SU-DHL-6 (cell line): ENCODE measurements around the gene BANF1.

Source experiments
- H2AFZ ChIP-seq: fragments of 200-600 bp; sonication (generic); 2 replicates; pipeline ENCODE4 v1.6.1; 2014; ENCODE audit warnings: low read depth, mild to moderate bottlenecking, moderate library complexity, mixed read lengths, antibody characterized with exemption, low read length; ENCODE audit not compliant: severe bottlenecking
- H3F3A ChIP-seq: fragments of 200-600 bp; shearing (Covaris generic); 2 replicates; pipeline ENCODE4 v1.6.0; 2016; ENCODE audit warnings: antibody characterized with exemption, mild to moderate bottlenecking; ENCODE audit not compliant: insufficient read depth
- H3K27ac ChIP-seq: fragments of 200-600 bp; sonication (generic); 2 replicates; pipeline ENCODE4 v1.5.1; 2016; ENCODE audit warnings: low read depth, mild to moderate bottlenecking, low read length, moderate library complexity, mixed read lengths
- H3K27me3 ChIP-seq: fragments of 200-600 bp; sonication (generic), shearing (Covaris generic); 2 replicates; pipeline ENCODE4 v1.6.0; 2014; ENCODE audit warnings: mild to moderate bottlenecking, low read length
- H3K36me3 ChIP-seq: fragments of 200-600 bp; sonication (generic); 2 replicates; pipeline ENCODE4 v1.6.1; 2014; ENCODE audit warnings: mild to moderate bottlenecking, low read length, mixed read lengths
- H3K4me2 ChIP-seq: fragments of 300-600, 200-600 bp; shearing (Covaris generic), sonication (generic); 2 replicates; pipeline ENCODE4 v1.6.0; 2014; ENCODE audit warnings: low read length, low read depth, mild to moderate bottlenecking; ENCODE audit not compliant: poor library complexity, severe bottlenecking
- H3K4me3 ChIP-seq: fragments of 200-600 bp; sonication (generic); 2 replicates; pipeline ENCODE4 v1.5.1; 2014; ENCODE audit warnings: antibody characterized with exemption, low read length, mild to moderate bottlenecking, mixed read lengths; ENCODE audit not compliant: insufficient read depth, poor library complexity, severe bottlenecking
- H3K79me2 ChIP-seq: fragments of 200-600 bp; sonication (generic); 2 replicates; pipeline ENCODE4 v1.6.1; 2014; ENCODE audit warnings: mild to moderate bottlenecking, low read length, moderate library complexity; ENCODE audit not compliant: insufficient read depth
- H3K9ac ChIP-seq: fragments of 200-600 bp; sonication (generic); 2 replicates; pipeline ENCODE4 v1.7.0; 2014; ENCODE audit warnings: mild to moderate bottlenecking, low read length
- H3K9me2 ChIP-seq: fragments of 200-600 bp; sonication (generic); replicated peaks from 2 replicates; pipeline ENCODE4 v1.6.1; 2014; ENCODE audit warnings: low read length; ENCODE audit not compliant: insufficient read depth
- H3K9me3 ChIP-seq: fragments of 200-600 bp; sonication (generic); 2 replicates; pipeline ENCODE4 v1.6.1; 2014; ENCODE audit warnings: low read length, mixed read lengths; ENCODE audit not compliant: insufficient read depth
- H4K20me1 ChIP-seq: fragments of 200-600 bp; sonication (generic); 2 replicates; pipeline ENCODE4 v1.6.1; 2014; ENCODE audit warnings: low read depth, mild to moderate bottlenecking, antibody characterized with exemption, low read length, moderate library complexity, mixed read lengths
- CTCF ChIP-seq: fragments of 200-600 bp; sonication (generic); IDR thresholded peaks from one replicate; pipeline ENCODE4 v1.5.1; 2017; ENCODE audit warnings: antibody characterized with exemption, mild to moderate bottlenecking, low read length, moderate library complexity; ENCODE audit not compliant: insufficient read depth, poor library complexity, severe bottlenecking
- EZH2phosphoT487 ChIP-seq: fragments of 200-600 bp; sonication (generic), shearing (Covaris generic); conservative IDR thresholded peaks from 2 replicates; pipeline ENCODE4 v1.6.1; 2018; ENCODE audit warnings: mild to moderate bottlenecking, antibody characterized with exemption, low read length, moderate library complexity, mixed read lengths

Gene BANF1

DNA sequence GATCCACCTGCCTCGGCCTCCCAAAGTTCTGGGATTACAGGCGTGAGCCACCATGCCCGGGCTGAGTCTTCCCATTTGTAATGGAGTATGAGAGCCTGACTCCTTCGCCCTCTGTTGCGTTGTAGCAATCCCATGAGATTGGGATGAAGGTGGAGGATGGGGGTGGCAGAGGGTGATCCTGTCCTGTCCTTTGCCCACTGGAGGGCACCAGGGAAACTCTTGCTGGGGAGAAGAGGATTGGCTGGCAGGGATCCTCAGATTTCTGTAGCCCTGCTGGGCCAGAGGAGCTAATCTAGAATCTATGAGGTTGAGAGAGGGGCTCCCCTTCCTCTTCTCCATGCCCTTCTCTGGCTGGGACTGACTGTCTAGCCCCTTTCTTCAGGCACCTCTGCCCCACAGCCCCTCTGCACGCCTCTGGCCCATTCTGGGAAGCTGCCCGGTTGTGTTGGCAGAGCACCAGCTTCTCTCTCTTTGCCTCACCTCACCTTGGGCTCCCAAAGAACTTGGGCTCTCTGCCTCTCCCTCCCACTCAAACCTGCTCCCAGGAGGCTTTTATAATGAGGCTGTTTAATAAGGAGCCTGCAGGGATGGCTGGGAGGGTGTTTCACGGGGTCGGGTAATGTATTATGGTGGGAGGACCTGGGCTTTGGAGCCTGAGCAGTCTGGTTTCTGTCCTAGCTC lies 33.5 kb downstream of the BANF1 start:
- Histone ChIP-seq H3K36me3 (no peaks in the 10 kb centered on the region), H2AFZ (no peak overlapping the region), H4K20me1 (no peaks in the 10 kb centered on the region), H3F3A (no peaks in the 10 kb centered on the region), H3K9me2 (no peaks in the 10 kb centered on the region), H3K4me3 (no peak overlapping the region), H3K27me3 (no peaks in the 10 kb centered on the region), H3K4me2 (no peak overlapping the region), H3K27ac (no peak overlapping the region), H3K79me2 (no peaks in the 10 kb centered on the region), H3K9ac (no peak overlapping the region), H3K9me3 (no peaks in the 10 kb centered on the region)
- no peak for TF ChIP-seq CTCF
- TF ChIP-seq EZH2phosphoT487: no peak

GRCh38 chr11:66036334-66036710 lies 34.0 kb downstream of the BANF1 start:
- Histone ChIP-seq H3K79me2 (no peaks in the 10 kb centered on the region), H3K27me3 (no peaks in the 10 kb centered on the region), H3K9me3 (no peaks in the 10 kb centered on the region), H3K36me3 (no peaks in the 10 kb centered on the region), H3K9ac (no peak overlapping the region), H4K20me1 (no peaks in the 10 kb centered on the region), H3K4me2 (no peak overlapping the region), H3K9me2 (no peaks in the 10 kb centered on the region), H3K4me3 (no peak overlapping the region), H2AFZ (no peak overlapping the region), H3F3A (no peaks in the 10 kb centered on the region), H3K27ac (no peak overlapping the region)
- TF ChIP-seq EZH2phosphoT487 (no peak), CTCF (no peak)

DNA sequence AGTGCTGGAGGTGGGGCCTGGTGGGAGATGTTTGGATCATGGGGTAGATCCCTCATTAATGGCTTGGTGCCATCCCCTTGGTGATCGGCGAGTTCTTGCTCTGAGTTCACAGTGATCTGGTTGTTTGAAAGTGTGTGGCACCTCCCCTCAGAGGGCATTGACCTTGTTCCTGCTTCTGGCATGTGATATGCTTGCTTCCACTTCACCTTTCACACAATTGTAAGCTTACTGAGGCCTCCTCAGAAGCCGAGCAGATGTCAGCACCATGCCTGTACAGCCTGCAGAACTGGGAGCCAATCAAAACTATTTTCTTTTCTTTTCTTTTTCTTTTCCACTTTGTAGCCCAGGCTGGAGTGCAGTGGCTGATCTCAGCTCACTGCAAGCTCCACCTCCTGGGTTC lies 35.0 kb downstream of the BANF1 start:
- no peak overlapping the region for H3K4me3 ChIP-seq
- H3K79me2 ChIP-seq: no peaks in the 10 kb centered on the region
- no peak overlapping the region for H2AFZ ChIP-seq
- H3K27ac ChIP-seq: no peak overlapping the region
- no peak overlapping the region for H3K9ac ChIP-seq
- no peak overlapping the region for H3K4me2 ChIP-seq
- no peaks in the 10 kb centered on the region for H3F3A ChIP-seq
- no peak for TF ChIP-seq CTCF
- no peak for TF ChIP-seq EZH2phosphoT487
- no peaks in the 10 kb centered on the region for H3K9me2 ChIP-seq
- H3K36me3 ChIP-seq: no peaks in the 10 kb centered on the region
- H3K27me3 ChIP-seq: no peaks in the 10 kb centered on the region
- no peaks in the 10 kb centered on the region for H3K9me3 ChIP-seq
- H4K20me1 ChIP-seq: no peaks in the 10 kb centered on the region
